HG03342 (cell line): ENCODE measurements around the gene HIC1.

Experiments
- ATAC-seq: cut with Tn5 transposase; IDR thresholded peaks from one replicate; pipeline ENCODE4 v1.9.1; 2021; ENCODE audit warnings: mild to moderate bottlenecking, moderate library complexity; ENCODE audit not compliant: unreplicated experiment

HIC1 gene

DNA sequence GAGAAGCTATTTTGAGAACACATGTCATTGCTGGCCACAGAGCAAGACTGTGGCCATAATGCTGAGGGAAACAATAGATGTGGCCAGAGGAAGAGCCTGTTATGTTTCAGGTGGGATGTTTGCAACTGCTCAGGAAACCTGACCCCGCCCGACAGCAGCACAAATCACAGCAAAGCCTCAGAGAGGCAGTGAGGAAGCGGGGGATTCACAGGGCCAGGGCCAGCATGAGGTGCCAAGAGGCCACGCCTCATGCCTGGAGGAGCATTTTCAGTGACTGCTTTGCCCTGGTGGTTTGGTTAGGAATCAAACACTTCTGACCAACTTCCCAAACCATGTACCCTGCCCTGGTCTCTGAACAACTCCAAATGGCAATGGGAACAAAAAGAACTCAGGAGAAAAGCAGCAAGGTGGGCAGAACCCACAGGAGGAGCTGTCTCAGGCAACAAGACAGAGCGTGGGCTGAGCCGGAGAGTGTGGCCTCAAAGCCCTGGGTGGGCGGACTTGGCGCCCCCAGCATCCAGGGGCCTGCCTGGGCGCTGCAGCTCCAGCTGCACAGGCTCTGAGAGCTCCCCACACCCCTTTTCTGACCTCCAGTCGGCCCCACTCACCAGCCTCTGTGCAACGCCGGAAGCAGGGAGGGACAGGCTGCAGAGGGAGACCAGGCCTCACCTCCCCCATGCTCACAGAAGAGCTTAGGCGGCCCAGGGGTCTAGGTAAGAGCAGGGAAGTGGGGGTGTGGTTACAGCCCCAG lies 20.6 kb downstream of the HIC1 start:
- no peak for ATAC-seq

DNA sequence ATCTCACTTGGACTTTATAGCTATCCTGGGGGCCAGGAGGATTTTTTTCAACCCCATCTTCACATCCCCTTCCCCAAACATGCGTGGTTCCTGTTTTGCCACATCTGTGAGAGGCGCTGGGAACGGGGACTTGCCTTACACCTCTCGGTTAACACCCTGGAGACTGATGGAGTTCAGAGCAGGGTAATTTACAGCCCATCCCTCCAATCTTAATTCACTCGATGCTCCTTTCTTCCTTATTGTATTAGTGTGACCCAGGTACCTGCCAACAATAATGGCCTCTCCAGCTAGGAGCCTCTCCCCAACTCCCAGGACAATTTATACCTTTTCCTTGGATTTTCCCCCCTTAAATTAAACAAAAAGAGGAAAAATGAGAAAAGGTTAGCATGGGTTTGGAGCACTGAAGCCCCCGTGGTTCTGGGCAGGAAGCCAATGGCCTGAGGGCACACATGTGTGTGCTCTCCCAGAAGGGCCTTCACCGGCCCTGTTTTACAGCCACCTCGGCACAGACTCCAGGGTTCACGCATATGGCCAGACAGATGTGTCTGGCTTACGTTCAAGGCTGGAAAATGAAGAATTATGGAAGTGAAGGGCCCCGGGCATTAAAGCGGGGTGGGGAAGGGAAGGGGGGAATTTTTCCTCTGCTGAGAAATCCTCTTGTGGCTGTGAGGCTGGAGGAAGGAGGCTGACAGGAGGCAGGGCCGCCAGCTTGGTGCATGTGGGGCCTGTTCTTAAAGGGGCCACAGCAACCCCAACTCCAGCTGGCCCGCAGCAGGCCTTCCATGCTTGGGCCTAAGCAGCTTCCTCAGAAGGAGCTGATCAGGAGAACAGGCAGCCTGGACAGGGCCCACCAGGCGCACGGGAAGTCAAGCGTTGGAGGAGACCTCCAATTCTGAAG lies 21.4 kb downstream of the HIC1 start:
- ATAC-seq, result no peak

DNA sequence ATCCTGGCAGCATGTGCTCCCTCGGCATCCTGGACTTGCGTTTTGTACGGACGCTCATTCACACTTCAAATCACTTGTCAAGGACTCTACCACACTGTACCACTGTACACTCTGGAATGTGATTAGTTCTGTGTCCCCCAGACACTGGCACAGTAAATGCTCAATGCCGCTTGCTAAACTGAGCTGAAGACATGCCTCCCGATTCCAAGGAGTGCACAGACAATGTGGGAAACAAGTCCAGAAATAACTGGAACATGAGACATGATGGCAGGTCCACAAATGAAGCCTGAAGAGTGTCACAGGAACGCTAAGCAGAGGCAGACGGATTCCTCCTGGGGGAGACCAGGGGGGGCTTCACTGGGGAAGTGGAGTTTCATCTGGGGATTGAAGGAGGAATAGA lies 22.1 kb downstream of the HIC1 start:
- no peak for ATAC-seq

DNA sequence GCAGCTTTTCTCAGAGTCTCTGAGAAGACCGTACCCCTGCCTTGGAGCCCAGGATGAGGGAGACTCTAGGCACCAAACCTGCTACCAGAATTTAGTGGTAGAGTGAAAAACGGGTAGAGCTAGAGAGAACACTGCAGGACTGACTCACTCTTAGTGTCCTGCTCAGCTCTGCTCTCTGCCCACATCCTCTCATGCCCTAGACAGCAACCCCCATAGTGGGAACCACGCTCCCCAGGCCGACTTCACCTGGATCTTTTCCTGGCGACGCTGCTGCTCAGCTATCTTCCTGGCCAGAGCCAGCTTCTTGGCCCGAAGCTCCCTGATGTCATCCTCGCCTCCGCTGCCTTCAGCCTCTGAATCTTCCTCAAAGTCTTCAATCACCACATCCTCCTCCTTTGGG lies 26.7 kb downstream of the HIC1 start:
- no peak for ATAC-seq

DNA sequence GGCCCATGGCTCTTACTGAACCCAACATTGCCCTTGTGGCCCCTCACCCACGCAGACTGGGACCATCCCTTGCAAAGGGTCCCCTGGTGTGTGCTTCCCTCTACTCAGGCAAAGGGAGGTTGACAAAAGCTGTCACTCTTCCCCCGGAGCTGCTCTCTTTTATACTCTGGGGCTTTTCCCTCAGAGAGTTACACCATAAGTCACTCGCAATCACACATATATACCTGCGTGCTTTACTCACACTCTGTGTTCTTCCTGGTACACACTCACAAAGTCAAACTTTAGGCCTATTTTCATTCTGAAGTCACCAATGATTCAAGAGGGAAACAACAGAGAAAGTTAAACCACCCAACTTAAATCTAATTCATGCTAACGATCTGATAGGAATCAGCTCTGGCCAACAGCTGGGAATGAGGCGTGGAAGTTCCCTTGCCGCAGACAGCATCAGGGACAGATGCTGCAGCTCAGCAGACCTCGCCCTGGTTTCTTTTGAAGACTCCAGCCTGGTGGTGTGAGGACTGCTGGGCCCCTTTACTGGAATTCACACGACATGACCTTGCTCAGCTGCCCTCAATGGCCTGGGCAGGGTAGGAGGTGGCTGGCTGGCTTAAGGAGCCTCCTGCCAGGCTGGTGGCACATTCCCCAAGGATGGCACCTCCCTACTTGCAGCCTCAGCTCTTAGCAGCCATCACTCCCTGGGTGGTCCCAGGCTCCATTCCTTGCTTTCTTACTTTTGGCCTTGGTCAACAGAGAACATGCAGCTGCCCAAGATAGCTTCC lies 27.3 kb downstream of the HIC1 start:
- no peak for ATAC-seq

DNA sequence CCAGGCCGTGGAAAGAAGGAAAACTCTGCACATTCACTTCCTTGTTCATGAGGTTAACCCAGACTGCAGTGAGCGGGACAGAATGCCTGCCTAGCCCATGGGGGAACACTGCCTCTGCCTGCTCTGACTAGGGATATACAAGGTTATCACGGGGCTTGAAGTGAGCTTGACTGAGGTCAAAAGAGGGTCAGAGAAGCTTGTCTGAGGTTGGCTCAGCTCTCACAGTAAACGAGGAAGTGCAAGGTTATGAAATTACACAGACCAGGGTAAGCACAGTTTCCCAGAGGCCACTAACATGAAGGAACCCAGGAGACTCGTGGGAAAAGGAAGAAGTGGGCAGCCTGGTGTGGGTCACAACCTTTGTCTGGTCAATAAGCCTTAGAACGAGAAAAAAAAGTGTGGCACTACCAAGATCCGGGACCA lies 28.7 kb downstream of the HIC1 start:
- ATAC-seq, result peak; percentile 43

DNA sequence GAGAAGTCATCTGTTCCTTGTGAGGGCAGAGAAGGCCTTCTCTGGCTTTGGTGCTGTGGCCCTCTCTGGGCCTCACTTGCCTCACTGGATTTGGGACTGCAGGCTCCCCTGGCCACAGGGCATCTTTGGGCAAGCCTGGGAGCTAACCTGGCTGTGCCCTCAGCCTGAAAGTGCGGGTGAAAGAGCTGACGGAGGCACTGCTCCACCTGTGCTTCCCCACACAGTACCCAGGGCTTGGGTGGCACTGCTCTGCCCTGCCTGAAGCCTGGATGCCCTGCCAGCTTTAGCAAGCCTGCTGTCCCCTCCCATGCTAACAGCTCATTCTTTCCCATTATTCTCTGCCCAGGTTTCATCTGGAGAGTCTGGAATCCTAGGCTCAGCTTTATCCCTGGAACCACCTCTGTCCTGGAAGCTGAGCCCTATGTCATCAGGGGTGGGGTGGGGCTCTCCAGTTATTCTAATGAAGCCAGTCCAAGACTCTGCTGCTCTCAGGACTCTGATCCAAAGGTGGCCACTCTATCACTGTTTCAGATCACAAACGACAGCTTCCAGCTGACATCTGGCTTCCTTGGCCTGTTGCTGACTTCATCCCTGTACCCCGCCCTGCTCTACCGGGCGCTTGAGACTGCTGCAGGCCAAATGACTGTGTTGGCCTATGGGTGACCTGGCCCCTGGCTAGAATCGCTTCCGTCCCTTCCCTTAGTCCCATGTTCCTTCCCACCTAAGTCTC lies 29.3 kb downstream of the HIC1 start:
- no peak for ATAC-seq

DNA sequence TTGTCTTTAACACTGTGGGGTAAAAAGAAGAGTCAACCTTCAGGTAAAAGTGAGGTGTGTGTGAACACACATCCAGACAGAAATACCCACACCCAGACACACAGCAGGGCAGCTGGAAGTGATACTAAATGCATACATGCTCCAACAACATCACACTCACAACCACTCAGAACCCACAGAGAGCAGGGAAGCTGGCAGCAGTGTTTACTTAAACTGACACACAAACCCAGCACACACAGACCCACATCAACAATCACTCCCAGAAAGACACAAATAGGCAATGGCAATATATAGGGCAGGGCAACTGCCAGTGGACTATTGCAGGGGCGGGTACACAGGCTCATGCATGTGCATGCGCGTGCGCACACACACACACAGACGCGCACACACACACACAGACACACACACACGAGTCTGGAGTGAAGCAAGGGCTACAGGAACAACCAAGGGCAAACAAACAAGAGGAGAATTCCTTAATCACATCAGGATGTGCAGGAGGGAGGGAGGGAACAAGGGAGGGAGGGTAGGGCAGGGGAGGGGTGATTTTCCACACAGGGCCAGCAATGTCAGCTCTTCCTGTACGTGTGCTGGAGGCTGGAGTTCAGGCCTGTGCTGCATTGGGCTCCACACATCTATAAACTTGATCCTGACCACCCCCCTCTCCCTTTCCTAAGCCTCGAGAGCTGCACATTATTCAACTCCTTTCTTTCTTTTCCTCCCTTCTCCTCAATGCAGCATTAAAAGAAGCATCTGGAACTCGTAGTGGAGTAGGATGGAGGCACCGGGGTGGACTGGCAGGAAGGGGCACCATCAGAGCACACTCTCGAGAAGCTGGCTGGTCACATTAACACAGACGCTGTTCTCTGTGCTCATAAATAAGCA lies 30.1 kb downstream of the HIC1 start:
- ATAC-seq, result no peak

DNA sequence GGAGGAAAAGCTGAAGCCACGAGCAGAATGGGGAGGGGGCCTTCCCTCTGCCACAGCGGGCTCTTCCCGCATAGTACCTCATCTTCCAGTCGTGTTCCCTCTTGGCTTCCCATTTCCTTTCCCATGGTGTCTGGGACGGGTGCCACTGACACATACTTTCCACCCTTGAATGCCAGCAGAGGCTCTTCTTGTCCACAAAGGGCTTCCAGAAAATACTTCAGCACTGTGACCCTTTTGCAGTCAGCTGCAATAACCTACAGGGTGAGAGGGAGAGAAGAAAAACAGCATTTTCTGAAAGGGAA lies 30.7 kb downstream of the HIC1 start:
- ATAC-seq, result no peak

DNA sequence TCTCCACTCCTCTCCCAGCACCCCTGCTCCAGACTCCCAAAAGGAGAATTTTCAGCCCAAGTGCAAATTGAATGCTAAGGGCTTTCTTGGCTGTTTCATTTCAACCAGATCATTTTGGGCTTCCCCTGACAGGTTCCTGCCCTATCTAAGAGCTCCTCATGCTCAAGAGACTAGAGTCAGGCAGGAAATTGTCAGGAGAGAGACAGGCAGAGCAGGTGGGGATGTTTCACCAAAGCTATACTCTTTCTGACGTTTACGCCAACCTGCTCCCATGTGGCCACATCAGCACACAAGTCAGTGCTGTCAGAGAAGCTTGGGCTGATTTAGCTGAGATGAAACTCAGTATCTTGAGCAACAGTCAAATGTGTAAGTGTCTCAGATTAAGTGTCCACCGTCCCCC lies 31.4 kb downstream of the HIC1 start:
- no peak for ATAC-seq

DNA sequence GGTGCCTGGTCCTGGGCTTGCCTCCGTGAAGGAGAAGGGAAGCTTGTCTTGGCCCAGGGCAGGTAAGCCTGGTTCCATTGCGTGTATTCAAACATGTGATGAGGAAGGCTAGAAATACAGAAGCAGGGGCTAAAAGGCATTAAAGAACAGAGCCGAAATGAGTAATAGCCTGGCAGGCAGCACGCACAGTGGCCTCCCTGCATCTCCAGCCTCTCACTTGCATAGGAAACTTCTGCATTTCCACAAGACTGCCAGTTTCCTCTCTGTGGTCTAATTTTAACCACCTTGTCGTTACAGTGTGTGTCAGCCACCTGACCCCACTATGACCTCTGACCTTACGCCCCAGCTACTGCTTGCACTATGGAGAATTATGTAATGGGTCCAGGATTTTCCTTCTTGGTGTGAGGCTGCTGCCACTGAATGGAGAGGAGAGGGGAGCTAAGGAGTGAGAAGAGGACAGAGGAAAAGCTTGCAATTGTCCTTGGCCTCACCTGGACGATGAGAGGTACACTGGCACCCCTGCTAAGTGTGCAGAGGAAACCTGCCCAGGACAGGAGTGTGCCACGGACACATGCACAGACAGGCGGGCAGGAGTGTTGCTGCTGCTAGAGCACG lies 32.8 kb downstream of the HIC1 start:
- ATAC-seq, result no peak

DNA sequence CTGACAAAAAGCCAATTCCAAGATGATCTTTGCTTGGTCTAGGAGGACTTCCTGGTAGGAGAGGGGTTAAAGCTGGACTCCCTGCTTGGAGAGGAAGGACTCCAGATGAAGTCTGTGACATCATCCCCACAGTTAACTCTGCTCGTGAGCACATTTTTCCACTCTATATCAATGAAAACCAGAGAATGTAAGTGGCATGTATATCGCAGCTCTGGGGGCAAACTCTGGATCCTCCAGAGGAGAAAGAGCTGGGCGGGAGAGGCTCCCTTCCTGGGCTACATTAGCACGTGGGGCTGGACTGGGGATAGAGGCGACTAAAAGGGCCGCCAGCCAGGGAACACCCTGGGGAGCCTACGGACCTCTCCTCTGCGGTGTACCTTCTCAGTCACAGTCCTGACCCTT lies 34.1 kb downstream of the HIC1 start:
- peak; percentile 20 for ATAC-seq

DNA sequence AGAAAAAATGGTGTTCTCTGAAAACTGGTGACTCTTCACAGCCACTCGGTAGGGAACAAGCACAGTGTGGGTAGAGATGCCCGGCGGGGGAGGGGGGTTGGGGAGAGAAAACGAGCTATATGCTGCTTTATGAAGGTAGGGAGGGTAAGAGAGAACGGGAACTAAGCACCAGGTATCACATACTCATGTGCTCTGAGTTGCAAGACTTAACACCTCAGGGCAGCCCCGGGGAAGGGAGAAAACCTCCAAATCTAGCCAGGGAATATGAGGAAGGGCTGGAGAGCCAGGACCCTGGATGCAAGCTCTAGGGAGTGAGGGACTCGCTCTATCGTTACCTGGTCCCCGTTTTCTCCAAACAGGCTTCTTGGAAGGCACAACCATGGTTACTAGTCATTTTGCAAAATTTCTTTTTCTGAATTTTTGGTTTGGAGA lies 35.3 kb downstream of the HIC1 start:
- ATAC-seq, result no peak

DNA sequence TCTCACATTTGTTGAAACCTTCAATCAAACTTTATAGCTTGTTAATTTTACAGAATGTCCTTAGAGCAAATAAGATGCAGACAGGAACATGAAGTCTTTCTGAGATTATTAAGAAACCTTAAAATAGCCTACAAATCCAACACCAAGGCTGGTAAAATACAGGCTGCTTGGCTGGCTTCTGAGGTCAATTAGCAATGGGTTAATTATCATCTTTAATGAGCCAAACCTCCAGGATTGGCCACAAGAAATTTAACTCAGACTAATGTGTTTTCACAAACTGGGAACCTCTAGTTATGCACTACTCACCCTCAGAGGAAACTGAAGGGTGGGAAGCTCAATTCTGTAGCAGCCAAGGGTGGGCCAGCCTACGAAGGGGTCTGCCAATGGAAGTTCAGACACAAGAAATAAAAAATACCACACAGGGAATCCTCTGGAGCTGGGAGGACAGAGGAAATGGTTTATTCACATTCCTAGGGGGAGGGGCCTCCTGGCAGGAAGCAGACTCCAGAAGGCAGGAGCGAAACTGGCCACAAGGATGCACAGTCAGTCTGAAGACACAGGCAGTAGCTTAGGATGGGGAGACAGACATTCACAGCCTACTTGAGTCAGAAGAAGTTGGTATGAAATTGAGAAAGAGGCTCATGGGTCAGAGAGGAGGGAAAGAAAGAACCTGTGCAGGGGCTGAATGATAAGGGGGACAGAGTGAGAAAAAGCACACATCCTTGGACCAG lies 36.1 kb downstream of the HIC1 start:
- ATAC-seq, result no peak

DNA sequence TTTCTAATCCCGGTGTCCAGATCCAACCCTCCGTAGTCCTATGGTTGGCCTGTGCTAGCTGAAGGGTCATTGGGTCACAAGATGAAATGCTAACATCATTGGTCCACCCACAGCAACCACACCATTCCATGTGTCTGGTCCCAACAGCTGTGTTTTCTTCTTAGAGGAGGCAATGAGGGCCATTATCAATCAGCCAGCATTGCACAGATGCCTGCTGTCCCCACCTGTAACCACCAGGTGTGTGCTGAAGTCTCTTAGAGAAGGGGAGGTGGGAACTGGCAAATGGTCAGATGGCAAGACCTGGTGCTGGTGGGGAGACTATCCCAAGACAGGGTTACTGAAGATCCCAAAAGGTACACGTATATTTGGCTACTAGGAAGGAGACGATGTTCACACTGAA lies 37.4 kb downstream of the HIC1 start:
- no peak for ATAC-seq

DNA sequence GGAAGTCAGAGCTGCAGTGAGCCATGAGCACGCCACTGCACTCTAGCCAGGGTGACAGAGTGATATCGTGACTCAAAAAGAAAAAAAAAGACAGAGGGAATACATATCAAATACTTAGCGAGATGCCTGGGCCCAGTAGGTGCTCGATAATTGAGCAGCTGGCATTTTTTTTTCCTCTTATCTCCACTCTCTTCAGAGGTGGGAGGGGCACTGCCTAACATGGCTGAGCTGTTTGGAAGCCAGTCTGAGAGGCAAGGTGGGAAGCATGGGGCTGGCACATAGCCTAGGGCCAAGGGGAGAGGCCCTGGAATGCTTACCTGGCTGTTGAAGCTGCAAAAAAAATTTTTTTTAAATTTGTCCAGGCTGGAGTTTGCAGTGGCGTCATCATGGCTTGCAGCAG lies 38.4 kb downstream of the HIC1 start:
- ATAC-seq, result no peak

DNA sequence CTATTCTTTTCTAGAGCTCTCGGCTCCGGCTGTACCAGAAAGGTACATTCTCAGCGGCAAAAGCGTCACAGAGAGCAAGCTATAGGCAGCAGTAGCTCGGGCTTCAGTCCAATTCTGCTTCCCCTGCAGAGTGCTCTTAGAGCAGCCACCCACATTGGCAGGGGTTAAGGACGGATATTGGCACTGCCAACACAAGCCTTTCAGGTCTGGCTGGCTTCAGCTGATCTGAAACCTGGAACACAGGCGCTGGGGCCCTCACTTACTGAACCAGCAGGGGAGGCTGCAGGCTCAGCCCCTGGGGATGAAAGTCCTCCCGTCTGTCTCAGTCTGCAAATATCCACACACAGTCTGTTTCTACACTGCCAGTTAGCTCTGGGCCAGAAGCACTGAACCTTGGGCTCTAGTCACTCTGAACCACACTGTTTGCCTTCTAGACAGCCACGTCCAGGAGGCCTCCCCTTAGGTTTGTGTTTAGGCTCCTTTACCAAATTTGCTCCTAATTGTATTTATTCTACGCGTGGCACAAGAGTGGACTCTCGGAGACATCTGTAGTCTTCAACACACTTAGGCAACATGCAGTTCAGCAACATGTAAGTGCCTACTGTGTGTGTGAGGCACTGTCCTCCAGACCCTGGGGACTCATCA lies 40.1 kb downstream of the HIC1 start:
- no peak for ATAC-seq

DNA sequence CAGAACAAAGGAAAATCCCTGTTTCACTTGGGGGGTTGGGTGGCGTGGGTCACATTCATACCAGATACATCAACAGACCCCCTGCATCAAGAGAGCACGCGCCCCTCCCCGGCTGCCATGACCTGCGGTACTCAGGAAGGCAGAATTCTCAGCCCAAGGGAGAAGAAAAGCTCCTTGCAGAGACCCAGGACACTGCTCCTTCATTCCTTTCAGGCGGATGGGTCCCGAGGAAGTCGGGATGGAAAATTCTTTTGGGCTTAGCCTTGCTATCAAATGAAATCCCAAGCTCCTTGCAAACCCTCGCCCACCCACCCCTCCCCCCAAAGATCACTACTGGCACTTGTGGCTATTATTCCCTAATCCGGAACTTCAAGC lies 40.6 kb downstream of the HIC1 start:
- no peak for ATAC-seq
